Spinal cord (tissue), 10 donors: ENCODE data around the gene DCAKD. TPM values are rescaled to one million over a fixed set of nuclear protein-coding genes. Genes with fewer than 3 reads are reported as not detected.
A peak's percentile ranks its signal among the peaks of the same experiment; 100 is the strongest.

Source experiments
- DNase-seq, 6 donors: peaks; one replicate each; pipeline versions ENCODE4 v3.0.0 to v3.0.0-alpha.2; 2013 to 2015; ENCODE audit warnings: low spot score in 6 of 6, low read depth in 4 of 6
- H3K27ac ChIP-seq: one replicate; pipeline ENCODE4 v1.5.1; 2013; ENCODE audit warnings: low read depth, low read length, control low read depth
- H3K27me3 ChIP-seq: one replicate; pipeline ENCODE4 v1.6.1; 2013; ENCODE audit warnings: low read length; ENCODE audit not compliant: control insufficient read depth, insufficient read depth
- H3K36me3 ChIP-seq: one replicate; pipeline ENCODE4 v1.6.1; 2013; ENCODE audit warnings: low read length; ENCODE audit not compliant: control insufficient read depth, insufficient read depth
- H3K4me1 ChIP-seq: one replicate; pipeline ENCODE4 v1.6.1; 2013; ENCODE audit warnings: low read length; ENCODE audit not compliant: control insufficient read depth, insufficient read depth
- H3K4me3 ChIP-seq: one replicate; pipeline ENCODE4 v1.5.1; 2013; ENCODE audit warnings: low read depth, low read length, control low read depth
- H3K9me3 ChIP-seq: one replicate; pipeline ENCODE4 v1.6.1; 2013; ENCODE audit warnings: low read length; ENCODE audit not compliant: control insufficient read depth, insufficient read depth
- WGBS: methylation state at CpG from one replicate; pipeline ENCODE4 v1.1.5; 2013; ENCODE audit warnings: missing lambda C conversion rate; ENCODE audit not compliant: insufficient coverage; 5-methylcytosine and 5-hydroxymethylcytosine counted together
- long read RNA-seq, 4 donors: transcript quantifications; one replicate each; lab custom pipeline, GENCODE V29; 2026
- polyA plus RNA-seq, 2 donors: library from polyadenylated mRNA; unstranded; fragments of 120-200 nt; gene quantifications; one replicate each; pipeline ENCODE4 v1.2.1, GENCODE V29; 2013; ENCODE audit not compliant: insufficient read length in 2 of 2
- total RNA-seq, 2 donors: library from RNA; depleted of rRNA in 1 of 2; stranded (reverse); fragments of 120-200 nt in 1 of 2; fragments of >200 nt in 1 of 2; gene quantifications; one replicate each; pipeline versions ENCODE4 v1.2.3 to v1.2.4, GENCODE V29; 2013 to 2014
- donor health status: healthy.

The DCAKD gene
- total RNA-seq (10 to 100 TPM; 34.6 to 59.3 TPM), polyA plus RNA-seq (10 to 100 TPM; 59.2 to 79.1 TPM)
- long read RNA-seq, donor 1, transcript DCAKD-205 (5 exons, 990 nt) = major isoform, 11 of 20 reads
- long read RNA-seq, donor 1, transcript DCAKD-208 (5 exons, 2,054 nt) = minor isoform, 6 of 20 reads
- long read RNA-seq, donor 1, partial matches to known transcripts = 0 of 20 reads
- long read RNA-seq, donor 1, other reads (novel, unspliced or antisense) = 0 of 20 reads
- long read RNA-seq, donor 2, partial matches to known transcripts = 0 of 6 reads
- long read RNA-seq, donor 2, other reads (novel, unspliced or antisense) = 0 of 6 reads
- long read RNA-seq, donor 3, transcript DCAKD-208 (5 exons, 2,054 nt) = major isoform, 6 of 19 reads
- long read RNA-seq, donor 3, transcript DCAKD-205 (5 exons, 990 nt) = minor isoform, 5 of 19 reads
- long read RNA-seq, donor 3, partial matches to known transcripts = 5 of 19 reads
- long read RNA-seq, donor 3, other reads (novel, unspliced or antisense) = 0 of 19 reads
- long read RNA-seq, donor 4, transcript DCAKD-208 (5 exons, 2,054 nt) = major isoform, 6 of 11 reads
- long read RNA-seq, donor 4, partial matches to known transcripts = 0 of 11 reads
- long read RNA-seq, donor 4, other reads (novel, unspliced or antisense) = 0 of 11 reads

GRCh38 chr17:45051060-45051719 is at the start of gene DCAKD:
TSS of gene DCAKD (minus strand) at chr17:45051632. CDS start at chr17:45034885, 16,747 bp downstream.
- H3K4me3 ChIP-seq = peak within 1 kb of the TSS; percentile 80
- peaks cover 4% of the 10 kb centered on the region for H3K36me3 ChIP-seq
- no peaks in the 10 kb centered on the region for H3K27me3 ChIP-seq
- DNase-seq = peak; percentile 63 to 97 (median 88)
- under 1% methylated on average over 40 of the region's 56 CpGs for WGBS
- no peaks in the 10 kb centered on the region for H3K9me3 ChIP-seq
- H3K4me1 ChIP-seq = peaks cover 15% of the 10 kb centered on the region
- peak within 1 kb of the TSS; percentile 93 for H3K27ac ChIP-seq

DNA sequence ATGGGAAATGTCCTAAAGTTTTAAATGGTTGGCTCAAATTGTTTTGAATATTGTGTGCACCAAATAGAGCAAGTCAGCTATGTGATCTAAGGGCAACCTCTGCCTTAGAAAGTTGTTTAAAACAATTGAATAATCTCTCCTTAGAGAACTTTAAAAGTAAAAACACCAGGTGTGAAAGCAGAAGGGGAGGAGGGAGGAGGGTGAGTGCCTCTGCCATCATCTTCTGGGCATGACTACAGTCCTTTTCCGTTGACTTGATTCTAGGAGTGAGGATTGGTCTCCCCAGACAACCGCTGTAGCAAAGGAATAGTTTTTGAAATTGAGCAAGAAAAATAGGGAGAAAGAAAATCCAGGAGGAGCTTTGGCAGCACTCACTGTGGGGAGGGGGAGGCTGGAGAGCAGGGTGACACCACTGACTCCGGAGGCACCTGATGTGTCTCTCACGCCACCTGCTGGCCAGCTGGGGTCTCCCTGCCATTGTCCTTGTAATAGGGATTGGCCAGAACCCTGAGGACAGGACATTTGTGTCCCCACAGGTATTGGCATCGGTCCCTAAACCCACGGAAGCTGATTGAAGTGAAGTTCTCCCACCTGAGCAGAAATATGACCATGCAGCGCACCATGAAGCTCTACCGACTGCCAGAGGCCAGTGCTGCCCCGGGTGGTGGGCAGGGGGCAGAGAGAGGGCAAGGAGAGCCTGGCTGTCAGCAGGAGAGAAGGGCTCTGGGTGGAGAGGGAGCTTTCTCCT is 47.6 kb upstream of the DCAKD start:
- Histone ChIP-seq H3K27me3 (no peaks in the 10 kb centered on the region), H3K4me1 (peaks cover 32% of the 10 kb centered on the region), H3K9me3 (no peaks in the 10 kb centered on the region), H3K4me3 (no peak overlapping the region), H3K36me3 (peaks cover 89% of the 10 kb centered on the region), H3K27ac (peak overlapping the region; percentile 57)
- peak in 4 of 6 donors; percentile 74 to 92 (median 82) for DNase-seq
- 38% methylated on average over 9 of the region's 9 CpGs for WGBS

- WGBS = 78% methylated on average over 11 of the region's 13 CpGs
- peaks cover 40% of the 10 kb centered on the region for H3K4me1 ChIP-seq
- no peaks in the 10 kb centered on the region for H3K9me3 ChIP-seq
- H3K27ac ChIP-seq = peak overlapping the region; percentile 57
- DNase-seq = no peak
- peaks cover 88% of the 10 kb centered on the region for H3K36me3 ChIP-seq
- no peaks in the 10 kb centered on the region for H3K27me3 ChIP-seq
- H3K4me3 ChIP-seq = no peak overlapping the region
Measured at GRCh38 chr17:45098081-45098868, 46.8 kb upstream of the DCAKD start.

- peaks cover 78% of the 10 kb centered on the region for H3K36me3 ChIP-seq
- no peaks in the 10 kb centered on the region for H3K9me3 ChIP-seq
- H3K27ac ChIP-seq = no peak overlapping the region
- no peak overlapping the region for H3K4me3 ChIP-seq
- DNase-seq = no peak
- H3K4me1 ChIP-seq = peaks cover 53% of the 10 kb centered on the region
- H3K27me3 ChIP-seq = no peaks in the 10 kb centered on the region
- 93% methylated on average over 7 of the region's 11 CpGs for WGBS
Measured at GRCh38 chr17:45096926-45097325, 45.5 kb upstream of the DCAKD start.

DNA sequence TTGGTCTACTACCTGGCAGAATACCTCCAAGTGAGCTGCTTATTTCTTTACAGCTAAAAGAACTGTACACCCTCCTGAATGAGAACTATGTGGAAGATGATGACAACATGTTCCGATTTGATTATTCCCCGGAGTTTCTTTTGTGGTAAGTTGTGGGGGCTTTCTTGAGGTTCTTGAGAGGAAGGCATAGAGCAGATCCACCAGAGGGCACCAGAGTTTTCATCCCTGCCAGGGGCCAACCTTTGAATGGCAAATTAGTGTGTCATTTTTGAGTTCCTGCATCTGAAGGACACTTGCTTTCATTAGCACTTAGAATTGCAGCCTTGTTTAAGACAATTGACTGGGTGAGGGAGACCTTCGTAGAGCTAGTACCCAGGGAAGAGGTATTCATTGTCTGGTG is 44.7 kb upstream of the DCAKD start:
- no peak overlapping the region for H3K27ac ChIP-seq
- peaks cover 58% of the 10 kb centered on the region for H3K4me1 ChIP-seq
- H3K27me3 ChIP-seq = no peaks in the 10 kb centered on the region
- peaks cover 73% of the 10 kb centered on the region for H3K36me3 ChIP-seq
- no peaks in the 10 kb centered on the region for H3K9me3 ChIP-seq
- H3K4me3 ChIP-seq = no peak overlapping the region
- 89% methylated on average over 3 of the region's 3 CpGs for WGBS
- DNase-seq = no peak

GRCh38 chr17:45093444-45094110 is 42.1 kb upstream of the DCAKD start:
- 44% methylated on average over 12 of the region's 13 CpGs for WGBS
- H3K4me1 ChIP-seq = peaks cover 61% of the 10 kb centered on the region
- peak overlapping the region; percentile 65 for H3K27ac ChIP-seq
- H3K4me3 ChIP-seq = no peak overlapping the region
- no peaks in the 10 kb centered on the region for H3K9me3 ChIP-seq
- DNase-seq = peak in 2 of 6 donors; percentile 13 to 40
- no peaks in the 10 kb centered on the region for H3K27me3 ChIP-seq
- peaks cover 69% of the 10 kb centered on the region for H3K36me3 ChIP-seq

- Histone ChIP-seq H3K9me3 (no peaks in the 10 kb centered on the region), H3K4me3 (no peak overlapping the region), H3K4me1 (peaks cover 61% of the 10 kb centered on the region), H3K27ac (peak overlapping the region; percentile 65), H3K36me3 (peaks cover 69% of the 10 kb centered on the region), H3K27me3 (no peaks in the 10 kb centered on the region)
- WGBS = 39% methylated on average over 6 of the region's 6 CpGs
- DNase-seq = peak in 5 of 6 donors; percentile 80 to 94 (median 85)
Measured at GRCh38 chr17:45092911-45093430, 41.5 kb upstream of the DCAKD start.

DNA sequence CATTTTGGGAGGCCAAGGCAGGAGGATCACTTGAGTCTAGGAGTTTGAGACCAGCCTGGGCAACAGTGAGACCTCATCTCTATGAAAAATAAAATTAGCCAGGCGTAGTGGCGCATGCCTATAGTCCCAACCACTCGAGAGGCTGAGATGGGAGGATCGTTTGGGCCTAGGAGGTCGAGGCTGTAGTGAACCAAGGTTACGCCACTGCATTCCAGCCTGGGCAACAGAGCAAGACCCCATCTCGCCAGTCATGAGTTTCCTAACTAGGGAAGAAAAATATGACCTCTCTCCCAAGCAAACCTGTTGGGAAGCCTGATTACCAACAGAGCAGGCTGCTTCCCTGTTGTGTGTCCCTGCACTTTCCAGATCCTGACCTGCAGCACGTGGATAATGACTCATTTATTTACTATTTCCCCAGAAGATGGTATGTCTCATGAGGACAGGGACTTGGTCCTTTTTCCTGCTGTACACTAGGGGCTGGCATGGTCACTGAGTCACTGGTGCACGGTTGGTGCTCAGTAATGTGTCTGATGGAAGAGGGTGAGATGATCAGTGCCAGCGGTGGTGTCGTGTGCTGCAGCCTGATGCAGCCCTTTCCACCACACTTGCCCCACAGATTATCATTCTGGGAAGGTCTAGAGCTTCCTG is 40.5 kb upstream of the DCAKD start:
- 94% methylated on average over 7 of the region's 11 CpGs for WGBS
- peaks cover 62% of the 10 kb centered on the region for H3K4me1 ChIP-seq
- no peak overlapping the region for H3K4me3 ChIP-seq
- no peak for DNase-seq
- H3K36me3 ChIP-seq = peaks cover 67% of the 10 kb centered on the region
- no peaks in the 10 kb centered on the region for H3K27me3 ChIP-seq
- H3K9me3 ChIP-seq = no peaks in the 10 kb centered on the region
- peak overlapping the region; percentile 65 for H3K27ac ChIP-seq
